Measurements from ENCODE around the gene NLRP8.

DNA sequence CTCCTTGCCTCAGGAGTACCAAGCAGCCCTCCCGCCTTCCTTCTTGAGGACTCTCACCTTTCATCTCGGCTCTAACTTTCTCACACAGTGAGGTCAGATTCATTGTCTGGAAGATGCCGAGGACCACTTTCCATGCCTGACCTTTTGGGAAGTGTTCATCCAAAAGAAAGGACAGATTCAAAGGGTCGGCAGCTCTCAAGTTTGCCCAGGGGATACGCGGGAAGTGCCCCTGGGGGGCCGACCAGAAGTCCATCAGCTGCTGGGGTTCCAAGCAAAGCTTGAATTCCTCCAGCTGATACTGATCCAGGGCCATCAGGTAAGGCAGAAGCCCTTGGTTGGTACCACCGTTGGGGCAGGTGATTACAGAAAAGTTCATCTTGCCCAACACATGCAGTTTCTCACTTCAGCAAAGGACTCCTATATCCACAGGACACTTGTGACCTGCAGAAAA lies 15.7 kb upstream of the NLRP8 start, which contains the start of gene NLRP13:
- TF ChIP-seq, protein P1, sequence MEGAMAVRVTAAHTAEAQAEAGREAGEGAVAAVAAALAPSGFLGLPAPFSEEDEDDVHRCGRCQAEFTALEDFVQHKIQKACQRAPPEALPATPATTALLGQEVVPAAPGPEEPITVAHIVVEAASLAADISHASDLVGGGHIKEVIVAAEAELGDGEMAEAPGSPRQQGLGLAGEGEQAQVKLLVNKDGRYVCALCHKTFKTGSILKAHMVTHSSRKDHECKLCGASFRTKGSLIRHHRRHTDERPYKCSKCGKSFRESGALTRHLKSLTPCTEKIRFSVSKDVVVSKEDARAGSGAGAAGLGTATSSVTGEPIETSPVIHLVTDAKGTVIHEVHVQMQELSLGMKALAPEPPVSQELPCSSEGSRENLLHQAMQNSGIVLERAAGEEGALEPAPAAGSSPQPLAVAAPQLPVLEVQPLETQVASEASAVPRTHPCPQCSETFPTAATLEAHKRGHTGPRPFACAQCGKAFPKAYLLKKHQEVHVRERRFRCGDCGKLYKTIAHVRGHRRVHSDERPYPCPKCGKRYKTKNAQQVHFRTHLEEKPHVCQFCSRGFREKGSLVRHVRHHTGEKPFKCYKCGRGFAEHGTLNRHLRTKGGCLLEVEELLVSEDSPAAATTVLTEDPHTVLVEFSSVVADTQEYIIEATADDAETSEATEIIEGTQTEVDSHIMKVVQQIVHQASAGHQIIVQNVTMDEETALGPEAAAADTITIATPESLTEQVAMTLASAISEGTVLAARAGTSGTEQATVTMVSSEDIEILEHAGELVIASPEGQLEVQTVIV (CRISPR knock-in tag; IDR thresholded peaks at IDR 0.05; ENCODE audit: borderline replicate concordance): no peak
- TF ChIP-seq, protein P2, sequence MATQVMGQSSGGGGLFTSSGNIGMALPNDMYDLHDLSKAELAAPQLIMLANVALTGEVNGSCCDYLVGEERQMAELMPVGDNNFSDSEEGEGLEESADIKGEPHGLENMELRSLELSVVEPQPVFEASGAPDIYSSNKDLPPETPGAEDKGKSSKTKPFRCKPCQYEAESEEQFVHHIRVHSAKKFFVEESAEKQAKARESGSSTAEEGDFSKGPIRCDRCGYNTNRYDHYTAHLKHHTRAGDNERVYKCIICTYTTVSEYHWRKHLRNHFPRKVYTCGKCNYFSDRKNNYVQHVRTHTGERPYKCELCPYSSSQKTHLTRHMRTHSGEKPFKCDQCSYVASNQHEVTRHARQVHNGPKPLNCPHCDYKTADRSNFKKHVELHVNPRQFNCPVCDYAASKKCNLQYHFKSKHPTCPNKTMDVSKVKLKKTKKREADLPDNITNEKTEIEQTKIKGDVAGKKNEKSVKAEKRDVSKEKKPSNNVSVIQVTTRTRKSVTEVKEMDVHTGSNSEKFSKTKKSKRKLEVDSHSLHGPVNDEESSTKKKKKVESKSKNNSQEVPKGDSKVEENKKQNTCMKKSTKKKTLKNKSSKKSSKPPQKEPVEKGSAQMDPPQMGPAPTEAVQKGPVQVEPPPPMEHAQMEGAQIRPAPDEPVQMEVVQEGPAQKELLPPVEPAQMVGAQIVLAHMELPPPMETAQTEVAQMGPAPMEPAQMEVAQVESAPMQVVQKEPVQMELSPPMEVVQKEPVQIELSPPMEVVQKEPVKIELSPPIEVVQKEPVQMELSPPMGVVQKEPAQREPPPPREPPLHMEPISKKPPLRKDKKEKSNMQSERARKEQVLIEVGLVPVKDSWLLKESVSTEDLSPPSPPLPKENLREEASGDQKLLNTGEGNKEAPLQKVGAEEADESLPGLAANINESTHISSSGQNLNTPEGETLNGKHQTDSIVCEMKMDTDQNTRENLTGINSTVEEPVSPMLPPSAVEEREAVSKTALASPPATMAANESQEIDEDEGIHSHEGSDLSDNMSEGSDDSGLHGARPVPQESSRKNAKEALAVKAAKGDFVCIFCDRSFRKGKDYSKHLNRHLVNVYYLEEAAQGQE (IDR thresholded peaks at IDR 0.05; ENCODE audit: borderline replicate concordance): no peak
- TF ChIP-seq, protein P2 (CRISPR knock-in tag; IDR thresholded peaks at IDR 0.05; ENCODE audit: low read depth): no peak
- no peak for TF ChIP-seq SREBF2 (CRISPR knock-in tag; IDR thresholded peaks at IDR 0.05)
- no peak for TF ChIP-seq E2F5 (CRISPR knock-in tag; IDR thresholded peaks at IDR 0.05)
- TF ChIP-seq, protein P3, sequence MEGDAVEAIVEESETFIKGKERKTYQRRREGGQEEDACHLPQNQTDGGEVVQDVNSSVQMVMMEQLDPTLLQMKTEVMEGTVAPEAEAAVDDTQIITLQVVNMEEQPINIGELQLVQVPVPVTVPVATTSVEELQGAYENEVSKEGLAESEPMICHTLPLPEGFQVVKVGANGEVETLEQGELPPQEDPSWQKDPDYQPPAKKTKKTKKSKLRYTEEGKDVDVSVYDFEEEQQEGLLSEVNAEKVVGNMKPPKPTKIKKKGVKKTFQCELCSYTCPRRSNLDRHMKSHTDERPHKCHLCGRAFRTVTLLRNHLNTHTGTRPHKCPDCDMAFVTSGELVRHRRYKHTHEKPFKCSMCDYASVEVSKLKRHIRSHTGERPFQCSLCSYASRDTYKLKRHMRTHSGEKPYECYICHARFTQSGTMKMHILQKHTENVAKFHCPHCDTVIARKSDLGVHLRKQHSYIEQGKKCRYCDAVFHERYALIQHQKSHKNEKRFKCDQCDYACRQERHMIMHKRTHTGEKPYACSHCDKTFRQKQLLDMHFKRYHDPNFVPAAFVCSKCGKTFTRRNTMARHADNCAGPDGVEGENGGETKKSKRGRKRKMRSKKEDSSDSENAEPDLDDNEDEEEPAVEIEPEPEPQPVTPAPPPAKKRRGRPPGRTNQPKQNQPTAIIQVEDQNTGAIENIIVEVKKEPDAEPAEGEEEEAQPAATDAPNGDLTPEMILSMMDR (IDR thresholded peaks at IDR 0.05 in 2 of 3, conservative IDR thresholded peaks at IDR 0.05 in 1 of 3; ENCODE audit: insufficient read depth in 2 of 3, low read depth in 1 of 3, low read length in 3 of 3): no peak
- TF ChIP-seq SMC3 (conservative IDR thresholded peaks at IDR 0.05; ENCODE audit: insufficient read depth, low read depth, low read length): no peak

Data from K562 (cell line).